HCT116 (cell line): ENCODE measurements around the gene PPM1H.

ENCODE experiments used
- CBX3 ChIP-seq: IDR thresholded peaks from 2 replicates; pipeline ENCODE4 v1.6.1; 2012; ENCODE audit warnings: low read depth
- CTCF ChIP-seq, 3 experiments: fragments of 200-600 bp in 1 of 3; sonication (generic) in 1 of 3; IDR thresholded peaks in 2 of 3; conservative IDR thresholded peaks in 1 of 3; 2 replicates each; pipeline ENCODE4 v1.5.1; 2012 to 2017; ENCODE audit warnings: low read depth in 2 of 3, low read length in 2 of 3, antibody characterized with exemption in 1 of 3, borderline replicate concordance in 1 of 3, control low read depth in 1 of 3, mild to moderate bottlenecking in 1 of 3, mixed read lengths in 1 of 3, mixed run types in 1 of 3, moderate library complexity in 1 of 3; ENCODE audit not compliant: insufficient read depth in 1 of 3
- EGR1 ChIP-seq: IDR thresholded peaks from 2 replicates; pipeline ENCODE4 v1.6.1; 2012; ENCODE audit warnings: low read depth
- EZH2 ChIP-seq: fragments of 200-600 bp; sonication (generic); IDR thresholded peaks from 2 replicates; pipeline ENCODE4 v1.6.1; 2017; ENCODE audit warnings: antibody characterized with exemption, mixed run types
- POLR2A ChIP-seq: IDR thresholded peaks from 2 replicates; pipeline ENCODE4 v1.7.0; 2011; ENCODE audit warnings: borderline replicate concordance; ENCODE audit not compliant: insufficient read depth, insufficient read length; ENCODE audit errors: extremely low read depth
- SIN3A ChIP-seq: IDR thresholded peaks from 2 replicates; pipeline ENCODE4 v1.6.1; 2012; ENCODE audit warnings: low read depth

DNA sequence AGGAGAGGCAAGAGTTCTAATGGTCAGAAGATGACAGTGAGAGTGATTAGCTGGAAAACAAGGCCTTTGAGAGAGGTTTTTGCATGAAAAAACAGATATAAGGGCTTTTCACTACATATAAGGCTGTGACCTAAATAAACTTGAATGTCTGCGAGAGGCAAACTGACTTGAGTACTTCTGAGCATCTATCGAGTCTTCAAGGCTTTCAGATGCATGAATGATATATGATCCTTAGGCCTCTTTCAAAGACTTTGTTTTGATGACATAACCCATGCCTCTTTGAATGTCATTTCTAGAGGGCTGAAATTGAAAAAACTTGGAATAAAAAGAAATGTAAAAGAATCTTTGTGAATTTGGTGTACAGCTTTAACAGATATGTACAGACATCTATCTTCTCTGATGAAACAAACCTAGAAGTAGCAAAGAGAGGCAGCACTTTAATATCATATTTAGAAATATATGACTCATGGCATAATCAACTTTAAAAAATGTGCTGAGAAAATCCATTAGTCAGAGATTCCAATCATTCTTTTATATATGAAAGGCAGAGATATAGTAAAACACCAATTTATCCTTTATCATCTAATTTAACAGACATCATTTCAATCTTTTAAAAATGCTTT is 72.6 kb downstream of the PPM1H start:
- TF ChIP-seq CTCF (IDR thresholded peaks at IDR 0.05 in 2 of 3, conservative IDR thresholded peaks at IDR 0.05 in 1 of 3; ENCODE audit: borderline replicate concordance in 1 of 3, insufficient read depth in 1 of 3, low read depth in 2 of 3, low read length in 2 of 3) (no peak), SIN3A (no peak), POLR2A (no peak), EZH2 (no peak), EGR1 (no peak), CBX3 (no peak)
